Measurements from ENCODE around the gene NAA25. TPM values are rescaled to one million over a fixed set of nuclear protein-coding genes. Genes with fewer than 3 reads are reported as not detected.

NAA25 gene
- total RNA-seq, 3 donors from 2014 or later = 16.8 to 29.2 (median 17.9) TPM

DNA sequence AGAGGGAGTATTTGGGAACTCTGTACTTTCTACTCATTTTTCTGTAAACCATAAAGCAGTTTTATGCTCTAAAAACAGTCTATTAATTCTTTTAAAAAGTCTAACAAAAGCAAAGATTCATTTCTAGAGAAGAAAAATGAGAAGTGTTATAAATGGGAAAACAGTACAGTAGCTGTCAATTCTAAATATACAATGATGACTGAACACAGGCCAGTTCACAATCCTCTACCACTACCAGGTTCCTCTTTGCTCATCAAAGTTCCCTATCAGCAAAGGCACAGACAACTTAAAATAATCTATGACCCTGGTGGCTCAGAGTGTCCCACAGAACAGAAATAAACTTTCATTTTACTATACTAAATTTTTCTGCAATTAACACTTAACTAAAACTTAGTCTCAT lies 12.5 kb downstream of the NAA25 start:
- ATAC-seq (no peak), DNase-seq (no peak)
- peaks cover under 1% of the 10 kb centered on the region for H3K36me3 ChIP-seq (ENCODE audit: low read depth)
- H3K4me3 ChIP-seq = no peak overlapping the region
- H3K4me1 ChIP-seq (ENCODE audit: low read depth) = no peaks in the 10 kb centered on the region
- no peaks in the 10 kb centered on the region for H3K9me3 ChIP-seq
- intact Hi-C loops (cut with DNase I, micrococcal nuclease) = no loop called here
- TF ChIP-seq, protein P1, sequence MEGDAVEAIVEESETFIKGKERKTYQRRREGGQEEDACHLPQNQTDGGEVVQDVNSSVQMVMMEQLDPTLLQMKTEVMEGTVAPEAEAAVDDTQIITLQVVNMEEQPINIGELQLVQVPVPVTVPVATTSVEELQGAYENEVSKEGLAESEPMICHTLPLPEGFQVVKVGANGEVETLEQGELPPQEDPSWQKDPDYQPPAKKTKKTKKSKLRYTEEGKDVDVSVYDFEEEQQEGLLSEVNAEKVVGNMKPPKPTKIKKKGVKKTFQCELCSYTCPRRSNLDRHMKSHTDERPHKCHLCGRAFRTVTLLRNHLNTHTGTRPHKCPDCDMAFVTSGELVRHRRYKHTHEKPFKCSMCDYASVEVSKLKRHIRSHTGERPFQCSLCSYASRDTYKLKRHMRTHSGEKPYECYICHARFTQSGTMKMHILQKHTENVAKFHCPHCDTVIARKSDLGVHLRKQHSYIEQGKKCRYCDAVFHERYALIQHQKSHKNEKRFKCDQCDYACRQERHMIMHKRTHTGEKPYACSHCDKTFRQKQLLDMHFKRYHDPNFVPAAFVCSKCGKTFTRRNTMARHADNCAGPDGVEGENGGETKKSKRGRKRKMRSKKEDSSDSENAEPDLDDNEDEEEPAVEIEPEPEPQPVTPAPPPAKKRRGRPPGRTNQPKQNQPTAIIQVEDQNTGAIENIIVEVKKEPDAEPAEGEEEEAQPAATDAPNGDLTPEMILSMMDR (IDR thresholded peaks at IDR 0.05) = no peak

- Histone ChIP-seq H3K9me3 (no peaks in the 10 kb centered on the region), H3K36me3 (ENCODE audit: low read depth) (no peaks in the 10 kb centered on the region), H3K4me1 (ENCODE audit: low read depth) (no peaks in the 10 kb centered on the region), H3K4me3 (no peak overlapping the region)
- intact Hi-C loops (cut with DNase I, micrococcal nuclease) = no loop called here
- TF ChIP-seq, protein P1 (IDR thresholded peaks at IDR 0.05) = no peak
- DNase-seq = no peak
- no peak for ATAC-seq
These were observed 17.0 kb downstream of the NAA25 start for GRCh38 chr12:112091563-112091962.

GRCh38 chr12:112087851-112088250 lies 20.7 kb downstream of the NAA25 start:
- DNase-seq (no peak), ATAC-seq (no peak)
- intact Hi-C loops (cut with DNase I, micrococcal nuclease) = no loop called here
- H3K9me3 ChIP-seq = no peaks in the 10 kb centered on the region
- H3K4me1 ChIP-seq (ENCODE audit: low read depth) = no peaks in the 10 kb centered on the region
- TF ChIP-seq, protein P1 (IDR thresholded peaks at IDR 0.05) = no peak
- H3K36me3 ChIP-seq (ENCODE audit: low read depth) = no peaks in the 10 kb centered on the region
- no peak overlapping the region for H3K4me3 ChIP-seq

GRCh38 chr12:112087055-112087850 lies 21.3 kb downstream of the NAA25 start:
- no peak for ATAC-seq
- H3K4me3 ChIP-seq = no peak overlapping the region
- DNase-seq = no peak
- intact Hi-C loops (cut with DNase I, micrococcal nuclease) = no loop called here
- no peaks in the 10 kb centered on the region for H3K36me3 ChIP-seq (ENCODE audit: low read depth)
- TF ChIP-seq, protein P1 (IDR thresholded peaks at IDR 0.05) = no peak
- H3K9me3 ChIP-seq = no peaks in the 10 kb centered on the region
- no peaks in the 10 kb centered on the region for H3K4me1 ChIP-seq (ENCODE audit: low read depth)

DNA sequence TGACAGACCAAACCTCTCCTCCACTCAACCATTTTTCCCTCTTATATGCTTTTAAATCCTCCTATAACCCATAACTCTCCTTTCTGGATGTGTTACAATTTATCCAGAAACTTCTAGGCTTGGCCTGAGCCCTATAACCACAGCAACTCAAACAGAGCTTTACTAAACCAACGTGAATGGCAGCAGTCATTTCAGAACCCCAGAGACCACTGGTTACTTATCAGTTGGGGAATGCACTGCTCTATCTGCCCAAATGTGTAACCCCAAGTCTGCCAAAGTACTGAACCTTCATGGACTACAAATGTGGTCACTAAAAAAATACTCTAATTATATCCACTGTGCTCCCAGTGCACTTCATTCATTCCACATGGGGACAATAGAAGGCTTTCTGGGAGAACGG lies 42.0 kb downstream of the NAA25 start:
- no peaks in the 10 kb centered on the region for H3K4me1 ChIP-seq (ENCODE audit: low read depth)
- H3K36me3 ChIP-seq (ENCODE audit: low read depth) = peaks cover 11% of the 10 kb centered on the region
- no peaks in the 10 kb centered on the region for H3K9me3 ChIP-seq
- ATAC-seq (no peak), DNase-seq (no peak)
- H3K4me3 ChIP-seq = no peak overlapping the region
- intact Hi-C loops (cut with DNase I, micrococcal nuclease) = no loop called here
- TF ChIP-seq, protein P1 (IDR thresholded peaks at IDR 0.05) = no peak
